ENCODE data around the gene SVIL.
"Not testable (repeated sequence)": the region's sequence is repeated elsewhere in the genome, so short reads cannot be mapped to it uniquely, and the experiment has no call there.

- not testable (repeated sequence) for TF ChIP-seq CTCF (IDR thresholded peaks at IDR 0.05; ENCODE audit: low read length); EZH2 (IDR thresholded peaks at IDR 0.05; ENCODE audit: borderline replicate concordance, low read length)
Measured at GRCh38 chr10:29506324-29506921, 128.3 kb downstream of the SVIL start.

All from OCI-LY1 (cell line).